Upper lobe of left lung (tissue), 4 donors: ENCODE measurements around the gene ARL4D.

Source experiments
- POLR2A ChIP-seq, 4 donors: fragments of 450-650 bp; IDR thresholded peaks; one replicate each; pipeline ENCODE4 v1.5.1; 2016 to 2017; ENCODE audit warnings: antibody characterized with exemption in 4 of 4, mild to moderate bottlenecking in 2 of 4
- POLR2AphosphoS5 ChIP-seq, 2 donors: sonication (generic); formaldehyde crosslinking; IDR thresholded peaks; one replicate each; pipeline ENCODE4 v1.5.1; 2017; ENCODE audit warnings: antibody characterized with exemption in 2 of 2
- TF ChIP-seq, protein P1 (sequence below), 6 experiments: fragments of 450-650 bp in 4 of 6; fragments of 200-600 bp in 2 of 6; sonication (generic) in 2 of 6; IDR thresholded peaks; one replicate each; pipeline ENCODE4 v1.5.1; 2016 to 2019; ENCODE audit warnings: antibody characterized with exemption in 6 of 6

DNA sequence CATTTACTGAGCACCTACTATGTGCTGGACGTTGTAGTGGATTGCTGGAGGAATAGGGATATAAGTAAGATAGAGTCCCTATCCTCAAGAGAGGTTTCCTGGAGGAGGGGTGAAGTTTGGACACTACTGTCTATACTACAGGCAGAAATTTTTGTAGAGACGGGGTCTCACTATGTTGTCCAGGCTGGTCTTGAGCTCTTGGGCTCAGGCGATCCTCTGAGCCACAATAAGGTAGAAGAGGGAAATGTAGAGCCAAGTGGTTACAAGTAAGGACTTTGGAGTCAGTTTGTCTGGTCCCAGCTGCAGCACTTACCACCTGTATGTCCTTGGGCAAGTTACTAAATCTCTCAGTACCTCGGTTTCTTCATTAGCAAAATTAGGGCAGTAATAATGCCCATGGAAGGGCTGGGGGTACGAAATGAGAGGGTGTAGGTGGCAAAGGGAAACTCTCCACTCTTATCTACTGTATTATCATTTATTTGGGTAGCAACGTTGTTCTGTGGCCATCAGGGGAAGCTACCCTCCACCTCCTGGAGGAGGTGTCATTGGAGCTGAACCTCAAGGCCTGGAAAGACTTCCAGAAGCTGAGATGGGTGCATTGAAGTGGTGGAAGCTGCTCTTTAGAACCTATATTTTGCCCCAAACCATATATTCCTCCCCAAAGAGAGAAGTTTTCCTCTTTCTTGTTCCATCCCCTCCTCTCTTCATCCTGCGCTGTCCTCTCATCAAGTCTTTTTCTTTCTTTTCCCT is 50.1 kb downstream of the ARL4D start:
- TF ChIP-seq, protein P1, sequence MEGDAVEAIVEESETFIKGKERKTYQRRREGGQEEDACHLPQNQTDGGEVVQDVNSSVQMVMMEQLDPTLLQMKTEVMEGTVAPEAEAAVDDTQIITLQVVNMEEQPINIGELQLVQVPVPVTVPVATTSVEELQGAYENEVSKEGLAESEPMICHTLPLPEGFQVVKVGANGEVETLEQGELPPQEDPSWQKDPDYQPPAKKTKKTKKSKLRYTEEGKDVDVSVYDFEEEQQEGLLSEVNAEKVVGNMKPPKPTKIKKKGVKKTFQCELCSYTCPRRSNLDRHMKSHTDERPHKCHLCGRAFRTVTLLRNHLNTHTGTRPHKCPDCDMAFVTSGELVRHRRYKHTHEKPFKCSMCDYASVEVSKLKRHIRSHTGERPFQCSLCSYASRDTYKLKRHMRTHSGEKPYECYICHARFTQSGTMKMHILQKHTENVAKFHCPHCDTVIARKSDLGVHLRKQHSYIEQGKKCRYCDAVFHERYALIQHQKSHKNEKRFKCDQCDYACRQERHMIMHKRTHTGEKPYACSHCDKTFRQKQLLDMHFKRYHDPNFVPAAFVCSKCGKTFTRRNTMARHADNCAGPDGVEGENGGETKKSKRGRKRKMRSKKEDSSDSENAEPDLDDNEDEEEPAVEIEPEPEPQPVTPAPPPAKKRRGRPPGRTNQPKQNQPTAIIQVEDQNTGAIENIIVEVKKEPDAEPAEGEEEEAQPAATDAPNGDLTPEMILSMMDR (IDR thresholded peaks at IDR 0.05): no peak
- no peak for TF ChIP-seq POLR2AphosphoS5 (IDR thresholded peaks at IDR 0.05)
- TF ChIP-seq POLR2A (IDR thresholded peaks at IDR 0.05): no peak
